ENCODE results near the gene LTBR.

LTBR gene

GRCh38 chr12:6367969-6368892 lies 15.7 kb upstream of the LTBR start:
- DNase-seq (ENCODE audit: low read depth, low spot score) = no peak

GRCh38 chr12:6368906-6369525 lies 14.9 kb upstream of the LTBR start:
- no peak for DNase-seq (ENCODE audit: low read depth, low spot score)

GRCh38 chr12:6369916-6370575 lies 13.9 kb upstream of the LTBR start:
- no peak for DNase-seq (ENCODE audit: low read depth, low spot score)

GRCh38 chr12:6370576-6370935 lies 13.4 kb upstream of the LTBR start:
- no peak for DNase-seq (ENCODE audit: low read depth, low spot score)

GRCh38 chr12:6370994-6371754 lies 12.8 kb upstream of the LTBR start:
- no peak for DNase-seq (ENCODE audit: low read depth, low spot score)

DNA sequence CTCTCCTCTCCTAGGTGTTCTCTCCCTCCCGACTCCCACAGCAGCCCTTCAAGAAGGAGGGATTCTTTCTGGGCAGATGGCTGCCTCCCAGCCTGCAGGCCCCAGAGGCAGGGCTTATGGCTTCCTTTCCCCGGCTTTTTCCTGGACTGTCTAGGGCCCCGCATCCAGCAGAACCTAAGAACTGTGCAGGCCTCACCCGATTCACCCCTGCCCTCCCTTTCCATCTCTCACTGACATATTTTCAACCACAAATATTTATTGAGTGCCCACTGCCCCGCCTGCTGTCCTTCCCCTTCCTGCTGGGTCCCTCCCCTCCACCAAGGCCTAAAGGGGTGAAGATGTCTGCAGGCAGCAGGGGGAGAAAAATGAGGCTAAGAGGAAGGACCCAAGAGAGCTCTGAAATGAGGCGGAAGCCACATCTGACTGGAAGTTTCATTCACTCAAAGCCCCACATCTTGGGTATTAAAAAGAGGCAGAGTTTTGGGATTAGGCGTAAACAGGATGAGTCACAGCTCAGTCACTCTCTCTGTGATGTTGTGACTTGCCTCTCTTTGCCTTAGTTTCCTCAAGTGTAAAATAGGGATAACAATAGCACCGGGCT lies 11.5 kb upstream of the LTBR start:
- no peak for DNase-seq (ENCODE audit: low read depth, low spot score)

DNA sequence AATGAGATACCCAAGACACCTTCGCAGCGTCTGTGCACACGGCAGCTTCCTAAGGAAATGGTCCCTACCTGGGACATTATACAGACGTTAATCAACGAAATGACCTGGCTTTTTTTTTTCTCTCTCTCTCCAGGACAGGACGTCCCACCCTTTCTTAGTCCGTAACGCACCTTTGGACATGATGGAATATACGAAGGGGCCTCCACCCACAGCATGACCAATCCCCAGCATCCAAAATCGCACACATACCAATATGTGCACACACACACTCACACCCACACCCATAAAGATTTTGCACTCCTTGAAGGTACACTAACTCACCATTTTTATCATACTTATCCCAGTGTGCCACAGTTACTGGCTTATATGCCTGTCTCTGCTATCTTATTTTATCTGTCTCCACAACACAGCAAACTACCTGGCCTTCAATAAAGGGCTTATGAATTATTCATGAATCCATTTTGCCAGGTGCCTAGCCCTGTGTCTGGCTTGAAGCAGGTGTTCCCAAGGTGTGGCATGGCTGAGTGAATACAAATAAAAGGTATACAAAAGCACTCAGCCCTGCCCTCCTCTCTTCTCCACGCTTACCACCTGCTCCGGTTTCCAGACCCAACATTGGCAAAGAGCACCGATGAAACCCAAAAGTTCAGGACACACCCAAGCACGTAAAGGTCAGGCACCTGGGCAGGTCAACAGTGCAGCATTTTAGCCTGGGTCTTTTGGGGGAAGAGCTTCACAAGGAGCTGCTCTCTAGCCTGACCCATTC lies 10.8 kb upstream of the LTBR start:
- DNase-seq (ENCODE audit: low read depth, low spot score) = no peak

- no peak for DNase-seq (ENCODE audit: low read depth, low spot score)
Measured at GRCh38 chr12:6374028-6374785, 9.8 kb upstream of the LTBR start.

DNA sequence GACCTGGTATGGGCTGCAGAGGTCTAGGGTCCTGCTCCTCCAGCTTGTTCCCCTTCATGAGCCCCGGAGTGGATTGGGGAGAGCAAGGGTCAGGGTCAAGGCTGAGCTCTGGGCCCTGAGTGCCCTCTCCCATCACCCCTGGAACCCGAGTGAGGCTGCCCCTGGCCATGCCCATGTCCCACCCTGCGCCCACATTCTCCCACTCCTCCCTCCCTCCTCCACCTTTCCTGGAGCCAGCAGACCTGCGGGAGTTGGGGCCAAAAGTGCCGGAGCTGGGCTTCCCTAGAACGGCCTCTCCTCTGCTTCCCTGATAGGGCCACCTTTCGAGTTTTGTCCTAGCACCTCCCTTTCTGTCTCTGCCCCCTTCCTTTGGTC lies 9.2 kb upstream of the LTBR start:
- no peak for DNase-seq (ENCODE audit: low read depth, low spot score)

- DNase-seq (ENCODE audit: low read depth, low spot score) = no peak
Measured at GRCh38 chr12:6375269-6376078, 8.5 kb upstream of the LTBR start, which contains the start of gene SCNN1A. Gene SCNN1A (minus strand): TSS chr12:6375563. CDS start chr12:6374783, 780 bp downstream.

DNA sequence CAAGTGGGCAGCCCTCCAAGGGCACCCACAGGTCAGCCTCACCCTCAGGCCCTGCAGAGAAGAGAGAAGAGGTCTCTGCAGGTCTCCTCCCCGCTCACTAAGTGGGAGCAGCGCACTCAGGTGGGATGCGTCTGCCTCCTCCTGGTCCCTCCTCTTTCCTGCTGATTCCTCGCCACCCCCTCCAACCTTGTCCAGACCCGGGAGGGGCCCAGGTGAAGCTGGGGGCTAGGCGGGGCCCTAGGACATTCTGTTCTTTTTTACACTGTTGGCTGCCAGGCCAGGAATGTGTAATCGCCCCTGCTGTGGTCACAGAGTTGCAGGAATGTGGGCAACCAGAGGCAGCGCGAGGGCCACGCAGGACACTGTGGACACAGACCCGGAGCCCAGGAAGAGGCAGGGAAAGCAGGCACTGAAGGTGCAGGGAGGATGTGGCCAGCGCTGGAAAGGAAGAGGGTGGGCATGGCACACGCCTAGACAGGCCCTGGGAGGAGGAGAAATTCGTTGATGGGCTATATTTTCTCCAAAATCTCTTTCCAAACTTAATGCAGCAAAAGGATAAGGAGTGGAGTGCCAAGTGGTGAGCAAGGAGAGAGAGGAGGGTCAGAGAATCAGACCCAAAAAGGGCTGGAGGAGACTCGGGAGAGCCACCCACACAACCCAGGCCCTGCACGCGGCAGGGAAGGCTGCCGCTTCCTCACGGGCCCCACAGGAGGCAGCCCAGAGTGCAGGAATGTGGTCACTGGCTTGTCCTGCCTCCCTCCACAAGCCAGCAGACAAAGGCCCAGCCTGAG lies 7.7 kb upstream of the LTBR start:
- DNase-seq (ENCODE audit: low read depth, low spot score) = no peak

- DNase-seq (ENCODE audit: low read depth, low spot score) = no peak
Measured at GRCh38 chr12:6376870-6377666, 6.9 kb upstream of the LTBR start.

- DNase-seq (ENCODE audit: low read depth, low spot score) = no peak
Measured at GRCh38 chr12:6377667-6377994, 6.3 kb upstream of the LTBR start.

GRCh38 chr12:6378709-6379472 lies 5.1 kb upstream of the LTBR start:
- DNase-seq (ENCODE audit: low read depth, low spot score) = no peak

- DNase-seq (ENCODE audit: low read depth, low spot score) = no peak
Measured at GRCh38 chr12:6380141-6381121, 3.5 kb upstream of the LTBR start.

DNA sequence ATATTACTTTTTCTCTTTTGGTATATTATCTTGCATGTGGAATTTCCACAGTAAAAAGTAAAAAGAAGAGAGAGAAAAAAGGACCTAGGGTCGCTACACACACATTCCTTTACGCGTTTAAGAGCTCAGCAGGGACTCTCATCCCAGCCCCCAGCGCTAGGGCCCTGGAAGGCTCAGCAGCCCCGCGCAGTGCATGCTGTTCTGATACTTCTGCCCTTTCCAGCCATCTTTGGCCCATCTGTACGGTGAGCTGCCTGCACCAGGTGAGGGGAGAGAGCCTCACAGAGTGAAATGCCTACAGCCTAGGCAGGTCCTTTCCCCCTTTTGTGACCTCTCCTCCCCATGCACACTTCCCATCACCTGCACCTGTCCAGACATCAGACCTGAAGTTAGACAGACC lies 1.6 kb upstream of the LTBR start:
- no peak for DNase-seq (ENCODE audit: low read depth, low spot score)

Measured in smooth muscle cell of the brain vasculature (primary cell).